ENCODE data around the gene DHRSX.
"Not testable (repeated sequence)": the region's sequence is repeated elsewhere in the genome, so short reads cannot be mapped to it uniquely, and the experiment has no call there.

DHRSX gene

DNA sequence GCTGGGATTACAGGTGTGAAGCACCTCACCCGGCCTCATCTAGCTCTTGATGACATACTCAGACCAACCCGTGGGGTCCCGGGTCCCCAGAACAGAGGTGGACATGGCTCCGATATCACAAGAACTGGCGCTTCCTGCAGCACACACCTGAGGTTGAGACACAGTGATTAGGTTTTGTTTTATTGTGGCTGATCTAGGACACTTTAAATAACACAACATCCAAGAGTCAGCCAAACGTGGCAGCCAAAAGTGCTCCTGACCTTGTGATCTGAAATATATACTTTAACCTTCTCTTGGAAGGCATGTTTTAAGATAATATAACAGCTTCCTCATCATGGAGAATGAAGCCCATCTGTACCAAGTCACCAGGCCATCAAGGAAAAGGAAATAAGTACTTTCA is 198.9 kb downstream of the DHRSX start:
- DNase-seq: no peak

DNA sequence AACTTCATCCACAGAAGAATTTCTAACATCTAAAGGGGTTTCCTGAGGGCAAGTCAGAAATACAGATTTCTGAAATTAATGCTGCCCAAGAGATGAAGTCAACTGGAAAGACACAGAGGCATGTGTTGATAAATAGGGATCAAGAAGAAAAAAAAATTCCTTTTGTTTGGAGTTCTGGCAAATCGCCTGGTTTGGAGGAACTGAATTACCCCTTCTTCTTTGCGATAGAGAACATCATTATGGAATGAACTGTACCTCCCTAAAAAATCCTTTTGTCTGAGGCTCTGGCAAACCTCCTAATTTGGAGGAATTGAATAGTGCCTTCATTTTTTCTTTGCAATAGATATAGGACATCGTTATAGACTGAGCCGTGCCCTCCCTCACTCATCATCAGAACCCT is 200.9 kb downstream of the DHRSX start:
- no peak for DNase-seq

- no peak for DNase-seq
These were observed 214.0 kb downstream of the DHRSX start for GRCh38 chrX:2286731-2287130.

DNA sequence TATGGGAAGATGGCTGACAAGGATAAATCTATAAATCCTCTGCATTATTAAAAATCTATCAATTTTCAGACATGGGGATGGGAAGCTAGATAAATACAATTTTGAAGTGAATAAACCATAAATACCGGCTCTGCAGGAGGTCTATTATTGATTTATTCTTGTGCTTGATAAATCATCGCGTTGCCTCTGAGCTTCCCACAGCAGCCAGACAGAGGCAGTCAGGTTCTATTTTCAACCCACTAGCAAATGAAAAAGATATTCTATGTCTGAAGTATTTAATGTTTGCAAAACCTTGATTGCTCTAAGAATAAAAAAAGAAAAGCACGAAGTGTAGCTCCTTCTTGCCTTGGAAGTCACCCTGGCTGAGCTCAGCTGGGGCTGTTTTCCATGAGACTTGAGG is 216.2 kb downstream of the DHRSX start:
- DNase-seq: no peak

- no peak for DNase-seq
These were observed 216.6 kb downstream of the DHRSX start for GRCh38 chrX:2284133-2284532.

GRCh38 chrX:2283111-2283859 is 217.5 kb downstream of the DHRSX start:
- no peak for DNase-seq

DNA sequence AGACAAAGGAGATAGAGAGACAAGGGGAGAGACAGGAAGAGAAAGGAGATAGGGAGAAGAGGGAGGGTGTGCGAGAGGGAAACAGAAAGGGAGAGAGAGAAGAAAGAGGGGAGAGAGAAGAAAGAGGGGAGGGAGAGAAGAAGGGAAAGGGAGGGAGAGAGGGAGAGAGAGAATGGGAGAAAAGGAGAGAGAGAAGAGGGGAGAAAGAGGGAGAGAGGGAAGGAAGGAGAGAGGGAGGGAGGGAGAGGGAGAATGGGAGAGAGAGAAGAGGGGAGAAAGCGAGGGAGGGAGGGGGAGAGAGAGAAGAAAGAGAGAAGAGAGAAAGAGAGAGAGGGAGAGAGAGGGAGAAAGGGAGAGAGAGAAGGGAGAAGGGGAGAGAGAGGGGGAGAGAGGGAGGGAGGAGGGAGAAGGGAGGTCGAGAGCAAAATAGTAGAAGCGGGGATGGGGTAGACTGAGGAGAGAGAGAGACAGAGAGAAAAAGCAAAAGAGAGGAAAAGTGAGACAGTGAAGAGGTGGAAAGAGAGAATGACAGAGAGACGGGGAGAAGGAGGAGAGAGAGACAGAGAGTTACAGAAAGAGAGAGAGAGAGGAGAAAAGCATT is 218.2 kb downstream of the DHRSX start:
- DNase-seq: no peak

GRCh38 chrX:2272337-2272736 is 228.4 kb downstream of the DHRSX start:
- DNase-seq: no peak

DNA sequence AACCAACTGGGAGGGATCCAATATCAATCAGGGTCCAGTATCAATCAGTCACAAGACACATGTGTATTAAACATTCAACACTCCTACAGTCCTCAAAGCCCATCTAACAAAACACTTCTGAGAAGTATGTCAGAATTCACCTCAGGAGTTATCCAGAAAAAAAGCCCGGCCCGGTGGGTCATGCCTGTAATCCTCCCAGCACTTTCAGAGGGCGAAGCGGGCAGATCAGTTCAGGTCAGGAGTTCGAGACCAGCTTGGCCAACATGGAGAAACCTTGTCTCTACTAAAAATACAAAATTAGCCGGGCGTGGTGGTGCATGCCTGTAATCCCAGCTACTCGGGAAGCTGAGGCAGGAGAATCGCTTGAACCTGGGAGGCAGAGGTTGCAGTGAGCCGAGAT is 229.2 kb downstream of the DHRSX start:
- not testable (repeated sequence) for DNase-seq

- DNase-seq: not testable (repeated sequence)
These were observed 230.0 kb downstream of the DHRSX start for GRCh38 chrX:2270783-2271182.

DNA sequence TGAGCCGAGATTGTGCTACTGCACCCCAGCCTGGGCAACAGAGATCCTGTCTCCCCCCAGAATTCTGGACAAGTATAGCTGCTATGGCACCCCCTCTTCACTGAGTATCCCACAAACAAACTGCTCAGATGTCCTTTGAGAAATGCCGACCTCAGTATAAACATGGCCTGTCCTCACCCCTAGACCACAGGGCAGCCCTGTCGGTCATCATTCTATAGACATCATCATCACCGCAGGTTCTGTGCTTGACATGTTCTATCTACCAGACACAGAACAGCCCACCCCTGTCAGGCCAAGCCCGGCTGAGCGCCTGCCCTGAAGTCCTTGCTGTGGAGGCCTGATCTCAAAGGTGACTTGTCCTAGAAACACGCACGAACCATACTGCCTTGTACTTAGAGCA is 232.9 kb downstream of the DHRSX start:
- no peak for DNase-seq

GRCh38 chrX:2266445-2267349 is 234.1 kb downstream of the DHRSX start:
- DNase-seq: no peak

- peak in 1 of 2 experiments; percentile 19 for DNase-seq
These were observed 234.9 kb downstream of the DHRSX start for GRCh38 chrX:2265658-2266444.

DNA sequence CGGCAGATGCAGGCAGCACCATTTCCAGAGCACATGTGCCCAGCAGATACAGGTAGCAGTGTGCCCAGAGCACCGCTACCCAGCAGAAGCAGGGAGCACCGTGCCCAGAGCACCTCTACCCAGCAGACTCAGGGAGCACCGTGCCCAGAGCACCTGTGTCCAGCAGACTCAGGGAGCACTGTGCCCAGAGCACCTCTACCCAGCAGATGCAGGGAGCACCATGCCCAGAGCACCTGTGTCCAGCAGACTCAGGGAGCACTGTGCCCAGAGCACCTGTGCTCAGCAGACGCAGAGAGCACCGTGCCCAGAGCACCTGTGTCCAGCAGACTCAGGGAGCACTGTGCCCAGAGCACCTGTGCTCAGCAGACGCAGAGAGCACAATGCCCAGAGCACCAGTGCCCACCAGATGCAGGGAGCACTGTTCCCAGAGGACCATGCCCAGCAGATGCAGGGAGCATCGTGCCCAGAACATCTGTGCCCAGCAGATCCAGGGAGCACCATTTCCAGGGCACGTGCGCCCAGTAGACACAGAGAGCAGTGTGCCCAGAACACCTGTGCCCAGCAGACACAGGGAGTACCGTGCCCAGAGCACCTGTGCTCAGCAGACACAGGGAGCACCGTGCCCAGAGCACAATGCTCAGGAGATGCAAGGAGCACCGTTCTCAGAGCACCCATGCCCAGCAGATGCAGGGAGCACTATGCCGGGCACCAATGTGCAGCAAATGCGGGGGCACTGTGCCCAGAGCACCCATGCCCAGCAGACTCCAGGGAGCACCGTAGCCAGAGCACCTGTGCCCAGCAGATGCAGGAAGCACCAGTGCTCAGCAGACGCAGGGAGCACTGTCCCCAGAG is 236.4 kb downstream of the DHRSX start:
- no peak for DNase-seq

GRCh38 chrX:2263203-2263602 is 237.6 kb downstream of the DHRSX start:
- DNase-seq: no peak

GRCh38 chrX:2262668-2263055 is 238.1 kb downstream of the DHRSX start:
- no peak for DNase-seq

- no peak for DNase-seq
These were observed 238.7 kb downstream of the DHRSX start for GRCh38 chrX:2261831-2262667.

DNA sequence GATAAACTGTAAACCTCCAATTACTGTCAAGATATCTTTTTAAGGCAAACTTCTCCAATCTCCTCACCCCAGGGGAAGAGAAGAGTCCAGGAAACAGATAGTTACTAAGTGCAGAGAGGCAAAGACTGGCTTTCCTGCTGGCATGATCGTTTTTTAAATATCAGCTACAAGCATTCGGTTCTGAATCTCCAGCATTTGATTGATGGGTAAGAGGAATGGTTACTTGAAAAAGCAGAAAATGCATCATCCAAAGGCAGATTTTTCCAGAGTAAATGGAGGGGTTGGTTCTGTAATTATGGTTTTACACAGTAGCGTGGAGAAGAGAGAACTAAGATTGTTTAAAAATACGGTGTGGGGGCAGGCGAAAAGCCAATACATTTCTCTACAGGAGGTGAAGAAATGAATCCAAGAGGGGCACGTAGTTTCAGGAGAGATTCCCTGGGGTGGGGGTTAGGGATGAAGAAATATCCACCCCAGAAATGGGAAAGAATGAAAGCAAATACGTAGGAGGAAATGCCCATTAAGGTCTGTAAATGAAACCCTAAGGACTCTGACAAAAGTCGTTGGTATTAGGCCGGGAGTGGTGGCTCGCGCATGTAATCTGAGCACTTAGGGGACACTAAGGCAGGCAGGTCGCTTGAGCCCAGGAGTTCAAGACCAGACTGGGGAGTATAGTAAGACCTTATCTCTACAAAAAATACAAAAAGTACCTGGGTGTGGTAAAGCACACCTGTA is 248.3 kb downstream of the DHRSX start:
- DNase-seq: no peak

GRCh38 chrX:2251211-2251610 is 249.6 kb downstream of the DHRSX start:
- no peak for DNase-seq

DNA sequence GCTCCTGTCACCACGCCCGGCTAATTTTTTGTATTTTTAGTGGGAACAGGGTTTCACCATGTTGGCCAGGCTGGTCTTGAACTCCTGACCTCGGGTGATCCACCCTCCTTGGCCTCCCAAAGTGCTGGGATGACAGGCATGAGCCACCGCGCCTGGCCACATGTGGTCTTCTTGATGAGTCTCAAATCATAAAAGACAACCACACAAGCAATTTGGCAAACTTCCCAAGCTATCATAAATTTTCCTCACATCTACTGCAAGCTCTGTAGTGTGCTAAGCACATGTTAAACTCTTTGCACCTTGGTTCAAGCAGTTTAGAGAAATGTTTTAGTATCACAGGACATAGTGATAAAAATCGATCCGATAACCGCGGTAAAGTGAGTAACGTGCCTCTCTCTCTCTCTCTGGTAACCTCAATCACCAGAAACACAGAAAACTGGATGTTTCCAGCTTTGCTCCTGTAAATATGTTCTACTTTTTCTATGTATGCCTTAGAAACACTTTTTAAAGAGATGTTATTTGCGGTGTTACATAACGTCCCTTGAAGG is 256.8 kb downstream of the DHRSX start:
- no peak for DNase-seq
